GM11168 (cell line): ENCODE measurements around the gene FGF3.

ENCODE experiments used
- in situ Hi-C: fragments of 300-500 bp; cut with MboI; formaldehyde crosslinking; loops from one replicate; pipeline ENCODE4 v1.12.0; 2022; ENCODE audit warnings: low sequenced_read_pairs; ENCODE audit not compliant: unreplicated experiment

The FGF3 gene

GRCh38 chr11:69848201-69848600, 29.0 kb upstream of the FGF3 start:
- in situ Hi-C loops = no loop called here

GRCh38 chr11:69844396-69844795, 25.2 kb upstream of the FGF3 start:
- in situ Hi-C loops = no loop called here

GRCh38 chr11:69843529-69843921, 24.3 kb upstream of the FGF3 start:
- in situ Hi-C loops = no loop called here

GRCh38 chr11:69842746-69843528, 23.7 kb upstream of the FGF3 start:
- in situ Hi-C loops = no loop called here

- in situ Hi-C loops = no loop called here
Observed at GRCh38 chr11:69841859-69842698, 22.9 kb upstream of the FGF3 start.

GRCh38 chr11:69841170-69841858, 22.1 kb upstream of the FGF3 start:
- in situ Hi-C loops = no loop called here

- in situ Hi-C loops = no loop called here
Observed at GRCh38 chr11:69840371-69841169, 21.4 kb upstream of the FGF3 start.

- in situ Hi-C loops = no loop called here
Observed at GRCh38 chr11:69839516-69839915, 20.3 kb upstream of the FGF3 start.

- in situ Hi-C loops = no loop called here
Observed at GRCh38 chr11:69837791-69838190, 18.6 kb upstream of the FGF3 start.

GRCh38 chr11:69836401-69836800, 17.2 kb upstream of the FGF3 start:
- in situ Hi-C loops = no loop called here

GRCh38 chr11:69834811-69835800, 15.9 kb upstream of the FGF3 start:
- in situ Hi-C loops = no loop called here

- in situ Hi-C loops = no loop called here
Observed at GRCh38 chr11:69834251-69834650, 15.0 kb upstream of the FGF3 start.

GRCh38 chr11:69832561-69833413, 13.6 kb upstream of the FGF3 start:
- in situ Hi-C loops = no loop called here

GRCh38 chr11:69831985-69832384, 12.8 kb upstream of the FGF3 start:
- in situ Hi-C loops = no loop called here

- in situ Hi-C loops = no loop called here
Observed at GRCh38 chr11:69830086-69830485, 10.9 kb upstream of the FGF3 start.

GRCh38 chr11:69828971-69829344, 9.7 kb upstream of the FGF3 start:
- in situ Hi-C loops = no loop called here

GRCh38 chr11:69828276-69828970, 9.2 kb upstream of the FGF3 start:
- in situ Hi-C loops = no loop called here

GRCh38 chr11:69826773-69827172, 7.6 kb upstream of the FGF3 start:
- in situ Hi-C loops = no loop called here
